ENCODE measurements around the gene PDE3A.

PDE3A gene

DNA sequence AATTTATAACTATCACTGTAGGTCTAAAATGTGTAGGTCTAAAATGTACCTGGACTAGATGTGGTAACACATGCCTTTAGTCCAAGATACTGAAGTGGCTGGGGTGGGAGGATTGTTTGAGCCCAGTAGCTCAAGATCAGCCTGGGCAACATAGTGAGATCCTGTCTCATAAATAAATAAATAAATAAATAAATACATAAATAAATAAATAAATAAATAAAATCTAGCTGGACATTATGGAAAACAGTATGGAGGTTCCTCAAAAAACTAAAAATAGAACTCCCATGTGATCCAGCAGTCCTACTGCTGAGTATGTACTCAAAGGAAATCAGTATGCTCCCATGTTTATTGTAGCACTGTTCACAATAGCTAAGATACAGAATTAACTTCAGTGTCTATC lies 24.0 kb downstream of the PDE3A start:
- Histone ChIP-seq H3K79me2 (ENCODE audit: insufficient read depth, low read length) (no peaks in the 10 kb centered on the region), H4K20me1 (ENCODE audit: insufficient read depth, low read length, poor library complexity, severe bottlenecking) (no peaks in the 10 kb centered on the region), H3K9me3 (ENCODE audit: insufficient read depth, low read depth, low read length) (no peaks in the 10 kb centered on the region), H3K4me3 (ENCODE audit: low read length, poor library complexity, severe bottlenecking) (no peak overlapping the region), H3K9me2 (replicated peaks; ENCODE audit: low read depth, low read length) (no peaks in the 10 kb centered on the region), H3K36me3 (ENCODE audit: insufficient read depth, low read length) (no peaks in the 10 kb centered on the region), H3K4me2 (ENCODE audit: low read depth, low read length, poor library complexity, severe bottlenecking) (no peak overlapping the region), H3K9ac (ENCODE audit: low read depth, low read length, poor library complexity, severe bottlenecking) (no peak overlapping the region), H3K4me1 (ENCODE audit: insufficient read depth, low read length, poor library complexity, severe bottlenecking) (no peaks in the 10 kb centered on the region), H3K27me3 (ENCODE audit: insufficient read depth, low read length, poor library complexity, severe bottlenecking) (no peaks in the 10 kb centered on the region), H3F3A (ENCODE audit: low read depth) (no peaks in the 10 kb centered on the region), H2AFZ (ENCODE audit: low read length) (no peak overlapping the region)
- no peak for TF ChIP-seq EZH2phosphoT487 (IDR thresholded peaks at IDR 0.05; ENCODE audit: borderline replicate concordance)
- TF ChIP-seq, protein P1, sequence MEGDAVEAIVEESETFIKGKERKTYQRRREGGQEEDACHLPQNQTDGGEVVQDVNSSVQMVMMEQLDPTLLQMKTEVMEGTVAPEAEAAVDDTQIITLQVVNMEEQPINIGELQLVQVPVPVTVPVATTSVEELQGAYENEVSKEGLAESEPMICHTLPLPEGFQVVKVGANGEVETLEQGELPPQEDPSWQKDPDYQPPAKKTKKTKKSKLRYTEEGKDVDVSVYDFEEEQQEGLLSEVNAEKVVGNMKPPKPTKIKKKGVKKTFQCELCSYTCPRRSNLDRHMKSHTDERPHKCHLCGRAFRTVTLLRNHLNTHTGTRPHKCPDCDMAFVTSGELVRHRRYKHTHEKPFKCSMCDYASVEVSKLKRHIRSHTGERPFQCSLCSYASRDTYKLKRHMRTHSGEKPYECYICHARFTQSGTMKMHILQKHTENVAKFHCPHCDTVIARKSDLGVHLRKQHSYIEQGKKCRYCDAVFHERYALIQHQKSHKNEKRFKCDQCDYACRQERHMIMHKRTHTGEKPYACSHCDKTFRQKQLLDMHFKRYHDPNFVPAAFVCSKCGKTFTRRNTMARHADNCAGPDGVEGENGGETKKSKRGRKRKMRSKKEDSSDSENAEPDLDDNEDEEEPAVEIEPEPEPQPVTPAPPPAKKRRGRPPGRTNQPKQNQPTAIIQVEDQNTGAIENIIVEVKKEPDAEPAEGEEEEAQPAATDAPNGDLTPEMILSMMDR (conservative IDR thresholded peaks at IDR 0.05; ENCODE audit: low read length) = no peak

DNA sequence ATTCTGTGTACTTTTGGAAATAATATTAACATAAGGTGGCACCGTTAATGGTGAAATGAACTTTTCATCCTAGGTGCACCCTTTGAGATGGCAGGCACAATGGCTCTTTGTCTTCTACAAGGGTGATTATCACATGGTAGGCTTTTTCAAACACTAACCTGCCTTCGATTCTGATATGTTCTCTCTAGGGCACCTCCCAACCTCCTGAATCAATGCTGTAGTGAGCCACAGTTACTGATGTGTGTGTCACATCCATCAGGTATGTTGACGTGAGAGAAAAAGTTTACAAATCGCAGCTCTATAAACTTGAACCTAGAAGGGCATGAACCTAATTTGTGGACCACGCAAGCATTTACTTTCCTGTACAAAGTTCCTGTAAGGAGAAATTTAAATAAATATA lies 25.4 kb downstream of the PDE3A start:
- Histone ChIP-seq H2AFZ (ENCODE audit: low read length) (no peak overlapping the region), H3K79me2 (ENCODE audit: insufficient read depth, low read length) (no peaks in the 10 kb centered on the region), H3K9me3 (ENCODE audit: insufficient read depth, low read depth, low read length) (no peaks in the 10 kb centered on the region), H3K9ac (ENCODE audit: low read depth, low read length, poor library complexity, severe bottlenecking) (no peak overlapping the region), H3K4me3 (ENCODE audit: low read length, poor library complexity, severe bottlenecking) (no peak overlapping the region), H3K36me3 (ENCODE audit: insufficient read depth, low read length) (no peaks in the 10 kb centered on the region), H3K9me2 (replicated peaks; ENCODE audit: low read depth, low read length) (no peaks in the 10 kb centered on the region), H3K4me2 (ENCODE audit: low read depth, low read length, poor library complexity, severe bottlenecking) (no peak overlapping the region), H4K20me1 (ENCODE audit: insufficient read depth, low read length, poor library complexity, severe bottlenecking) (no peaks in the 10 kb centered on the region), H3K27me3 (ENCODE audit: insufficient read depth, low read length, poor library complexity, severe bottlenecking) (no peaks in the 10 kb centered on the region), H3K4me1 (ENCODE audit: insufficient read depth, low read length, poor library complexity, severe bottlenecking) (peaks cover 5% of the 10 kb centered on the region), H3F3A (ENCODE audit: low read depth) (peaks cover 4% of the 10 kb centered on the region; the same call in 1 of the 2 replicates)
- TF ChIP-seq, protein P1 (conservative IDR thresholded peaks at IDR 0.05; ENCODE audit: low read length) = no peak
- TF ChIP-seq EZH2phosphoT487 (IDR thresholded peaks at IDR 0.05; ENCODE audit: borderline replicate concordance) = no peak

DNA sequence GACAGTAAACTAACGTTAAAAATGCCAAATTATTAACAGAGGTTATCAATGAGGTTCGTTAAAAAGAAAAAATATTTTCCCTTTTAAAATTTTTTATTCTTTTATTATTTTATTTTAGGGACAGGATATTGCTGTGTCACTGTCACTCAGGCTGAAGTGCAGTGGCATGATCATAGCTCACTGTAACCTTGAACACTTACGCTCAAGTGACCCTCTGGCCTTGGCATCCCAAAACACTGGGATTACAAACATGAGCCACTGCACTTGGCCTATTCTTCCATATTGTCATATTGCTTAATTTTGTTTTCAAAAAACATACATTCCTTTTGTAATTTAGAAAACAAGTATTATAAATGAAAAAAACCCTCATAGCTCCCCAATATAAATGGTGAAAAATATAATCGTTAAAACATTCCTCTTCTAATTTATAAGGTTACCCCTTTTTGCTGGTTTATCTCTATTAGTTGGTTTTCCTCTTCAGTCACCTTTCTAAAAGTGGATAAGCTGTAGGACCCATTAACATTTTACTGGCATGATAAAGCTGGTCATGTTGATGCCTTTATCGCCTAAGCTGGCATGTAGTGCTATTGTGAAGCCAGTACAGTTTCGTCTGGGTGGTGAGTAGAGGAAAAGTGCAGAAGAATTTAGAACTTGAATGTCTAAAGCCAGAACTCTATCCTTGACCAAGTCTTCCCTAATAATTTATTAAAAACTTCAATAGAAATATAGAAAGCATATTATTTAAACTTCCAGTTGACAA lies 27.6 kb downstream of the PDE3A start:
- Histone ChIP-seq H3K9me2 (replicated peaks; ENCODE audit: low read depth, low read length) (no peaks in the 10 kb centered on the region), H3K4me1 (ENCODE audit: insufficient read depth, low read length, poor library complexity, severe bottlenecking) (peaks cover 15% of the 10 kb centered on the region)

More for the DNA sequence above, 27.6 kb downstream of the PDE3A start:
- H3K79me2 ChIP-seq (ENCODE audit: insufficient read depth, low read length) = no peaks in the 10 kb centered on the region
- H3F3A ChIP-seq (ENCODE audit: low read depth) = peaks cover 4% of the 10 kb centered on the region; the same call in 1 of the 2 replicates
- no peaks in the 10 kb centered on the region for H4K20me1 ChIP-seq (ENCODE audit: insufficient read depth, low read length, poor library complexity, severe bottlenecking)
- H3K4me3 ChIP-seq (ENCODE audit: low read length, poor library complexity, severe bottlenecking) = no peak overlapping the region
- no peak overlapping the region for H3K4me2 ChIP-seq (ENCODE audit: low read depth, low read length, poor library complexity, severe bottlenecking)
- no peaks in the 10 kb centered on the region for H3K27me3 ChIP-seq (ENCODE audit: insufficient read depth, low read length, poor library complexity, severe bottlenecking)
- no peaks in the 10 kb centered on the region for H3K9me3 ChIP-seq (ENCODE audit: insufficient read depth, low read depth, low read length)
- H2AFZ ChIP-seq (ENCODE audit: low read length) = no peak overlapping the region
- H3K36me3 ChIP-seq (ENCODE audit: insufficient read depth, low read length) = no peaks in the 10 kb centered on the region
- no peak overlapping the region for H3K9ac ChIP-seq (ENCODE audit: low read depth, low read length, poor library complexity, severe bottlenecking)
- no peak for TF ChIP-seq EZH2phosphoT487 (IDR thresholded peaks at IDR 0.05; ENCODE audit: borderline replicate concordance)
- TF ChIP-seq, protein P1 (conservative IDR thresholded peaks at IDR 0.05; ENCODE audit: low read length) = no peak

All from Loucy (cell line).